Measurements from ENCODE around the gene OSBPL8.
"Not testable (repeated sequence)": the region's sequence is repeated elsewhere in the genome, so short reads cannot be mapped to it uniquely, and the experiment has no call there.

Gene OSBPL8

DNA sequence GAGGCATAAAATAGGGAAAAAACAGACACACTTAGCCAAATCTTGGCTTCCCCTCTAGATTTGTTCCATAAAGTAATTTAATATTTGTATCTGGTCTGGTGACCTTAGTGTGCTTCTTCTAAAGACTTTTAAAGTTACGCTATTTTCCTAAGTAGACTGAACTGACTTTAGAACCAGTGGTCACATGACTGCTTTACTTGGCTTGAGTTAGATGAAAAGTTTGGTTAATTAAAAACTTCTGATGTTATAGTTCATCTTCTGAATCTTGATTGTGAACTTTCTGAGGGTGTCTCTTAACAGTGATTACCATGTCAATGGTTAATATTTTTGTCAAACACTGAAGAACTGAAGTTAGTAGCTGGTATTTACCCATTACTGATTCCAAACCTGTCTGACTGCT lies 214.0 kb downstream of the OSBPL8 start:
- no peak for DNase-seq

GRCh38 chr12:76341436-76342030 lies 218.0 kb downstream of the OSBPL8 start:
- no peak for DNase-seq

GRCh38 chr12:76340680-76341435 lies 218.7 kb downstream of the OSBPL8 start:
- DNase-seq, result no peak

DNA sequence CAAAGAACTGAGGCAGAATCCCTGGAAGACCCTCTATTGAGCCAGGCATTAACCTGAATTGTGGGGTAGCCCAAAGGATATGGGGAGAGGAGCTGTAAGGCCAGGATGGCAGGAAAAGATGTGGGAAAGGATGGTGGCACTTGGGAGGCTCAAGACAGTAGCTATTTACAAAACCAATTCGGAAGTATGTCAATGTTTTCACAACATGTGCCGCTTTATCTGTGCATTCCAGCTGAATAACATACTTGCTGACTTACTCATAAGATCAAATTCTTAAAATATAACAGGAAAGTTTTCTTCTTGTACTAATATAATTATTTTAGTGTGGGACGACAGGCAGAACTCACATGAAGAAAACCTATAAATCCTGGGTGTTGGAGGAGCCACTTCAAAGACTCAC lies 222.0 kb downstream of the OSBPL8 start:
- no peak for DNase-seq

- DNase-seq, result no peak
Measured at GRCh38 chr12:76332606-76333005, 227.0 kb downstream of the OSBPL8 start.

- DNase-seq, result no peak
Measured at GRCh38 chr12:76329606-76330005, 230.0 kb downstream of the OSBPL8 start.

GRCh38 chr12:76329159-76329558 lies 230.4 kb downstream of the OSBPL8 start:
- no peak for DNase-seq

DNA sequence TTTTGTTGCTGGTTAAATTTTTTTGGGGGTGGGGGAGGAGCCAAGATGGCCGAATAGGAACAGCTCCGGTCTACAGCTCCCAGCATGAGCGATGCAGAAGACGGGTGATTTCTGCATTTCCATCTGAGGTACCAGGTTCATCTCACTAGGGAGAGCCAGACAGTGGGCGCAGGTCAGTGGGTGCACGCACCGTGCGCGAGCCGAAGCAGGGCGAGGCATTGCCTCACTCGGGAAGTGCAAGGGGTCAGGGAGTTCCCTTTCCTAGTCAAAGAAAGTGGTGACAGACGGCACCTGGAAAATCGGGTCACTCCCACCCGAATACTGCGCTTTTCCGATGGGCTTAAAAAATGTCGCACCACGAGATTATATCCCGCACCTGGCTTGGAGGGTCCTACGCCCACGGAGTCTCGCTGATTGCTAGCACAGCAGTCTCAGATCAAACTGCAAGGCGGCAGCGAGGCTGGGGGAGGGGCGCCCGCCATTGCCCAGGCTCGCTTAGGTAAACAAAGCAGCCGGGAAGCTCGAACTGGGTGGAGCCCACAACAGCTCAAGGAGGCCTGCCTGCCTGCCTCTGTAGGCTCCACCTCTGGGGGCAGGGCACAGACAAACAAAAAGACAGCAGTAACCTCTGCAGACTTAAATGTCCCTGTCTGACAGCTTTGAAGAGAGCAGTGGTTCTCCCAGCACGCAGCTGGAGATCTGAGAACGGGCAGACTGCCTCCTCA lies 239.8 kb downstream of the OSBPL8 start:
- DNase-seq, result not testable (repeated sequence)

- no peak for DNase-seq
Measured at GRCh38 chr12:76318773-76319594, 240.6 kb downstream of the OSBPL8 start.

- no peak for DNase-seq
Measured at GRCh38 chr12:76317976-76318375, 241.6 kb downstream of the OSBPL8 start.

GRCh38 chr12:76316468-76316867 lies 243.1 kb downstream of the OSBPL8 start:
- no peak for DNase-seq

GRCh38 chr12:76313299-76313698 lies 246.3 kb downstream of the OSBPL8 start:
- no peak for DNase-seq

DNA sequence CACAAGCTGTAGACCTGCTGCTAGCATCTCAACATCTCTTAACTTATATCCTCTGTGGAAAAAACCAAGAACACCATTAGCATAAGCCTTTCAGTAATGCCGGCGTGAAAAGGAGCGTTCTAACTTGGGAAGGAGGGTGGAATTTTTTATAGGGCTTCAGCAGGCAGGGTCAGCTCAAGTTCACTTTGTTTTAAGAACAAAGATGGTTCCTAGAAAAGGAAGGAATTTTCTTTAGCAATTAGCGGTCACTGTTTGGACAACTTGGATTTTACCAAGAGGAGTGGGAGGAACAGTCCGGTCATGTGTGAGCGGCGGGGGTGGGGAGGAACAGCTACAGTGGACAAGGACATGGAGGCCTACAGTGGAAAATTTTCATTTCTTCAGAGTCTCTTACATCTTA lies 247.3 kb downstream of the OSBPL8 start:
- no peak for DNase-seq

DNA sequence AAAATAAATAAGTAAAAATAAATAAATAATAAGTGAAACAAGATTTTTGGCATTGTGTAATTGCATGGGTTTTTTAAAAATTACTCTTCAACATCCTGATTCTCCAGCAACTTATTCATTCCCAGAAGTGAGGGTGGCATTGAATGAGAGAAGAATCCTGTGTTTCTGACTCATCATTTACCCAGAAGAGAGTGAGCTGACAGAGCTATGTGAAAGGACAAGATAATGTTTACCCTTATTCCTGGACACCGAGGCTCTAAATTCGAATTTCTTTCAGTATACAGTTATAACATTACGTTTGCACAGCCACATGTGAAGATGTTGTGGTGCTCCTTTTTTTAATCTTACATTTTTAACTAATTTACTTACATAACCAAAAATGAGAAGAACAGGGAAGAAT lies 247.8 kb downstream of the OSBPL8 start:
- DNase-seq, result no peak

GRCh38 chr12:76310110-76310509 lies 249.5 kb downstream of the OSBPL8 start:
- no peak for DNase-seq

- DNase-seq, result no peak
Measured at GRCh38 chr12:76308866-76309265, 250.7 kb downstream of the OSBPL8 start.

- no peak for DNase-seq
Measured at GRCh38 chr12:76307083-76307482, 252.5 kb downstream of the OSBPL8 start.

DNA sequence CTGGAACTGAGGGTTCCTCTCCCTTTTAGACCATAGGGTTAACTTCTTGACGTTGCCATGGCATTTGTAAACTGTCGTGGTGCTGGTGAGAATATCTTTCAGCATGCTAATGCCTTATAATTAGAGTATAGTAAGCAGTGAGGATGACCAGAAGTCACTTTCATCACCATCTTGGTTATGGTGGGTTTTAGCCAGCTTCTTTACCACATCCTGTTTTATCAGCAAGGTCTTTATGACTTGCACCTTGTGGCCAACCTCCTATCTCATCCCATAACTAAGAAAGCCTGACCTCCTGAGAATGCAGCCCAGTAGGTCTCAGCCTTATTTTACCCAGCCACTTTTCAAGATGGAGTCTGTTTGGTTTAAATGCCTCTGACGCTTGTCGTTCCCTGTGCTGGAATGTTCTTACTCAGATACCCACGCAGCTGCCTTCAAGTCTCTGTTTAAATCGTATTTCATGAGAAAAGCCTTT lies 255.5 kb downstream of the OSBPL8 start:
- DNase-seq, result no peak

- DNase-seq, result no peak
Measured at GRCh38 chr12:76303365-76303764, 256.2 kb downstream of the OSBPL8 start.
